C4-2B (cell line): ENCODE results near the gene HSPA2.
"Not testable (repeated sequence)": the region's sequence is repeated elsewhere in the genome, so short reads cannot be mapped to it uniquely, and the experiment has no call there.

Experiments
- H3K27ac ChIP-seq: fragments of 450-650 bp; 2 replicates; pipeline ENCODE4 v1.5.1; 2017
- ZFX ChIP-seq: fragments of 450-650 bp; IDR thresholded peaks from 2 replicates; pipeline ENCODE4 v1.6.1; 2017
- TF ChIP-seq, protein P1 (sequence below): fragments of 450-650 bp; conservative IDR thresholded peaks from 2 replicates; pipeline ENCODE4 v1.5.1; 2017; ENCODE audit warnings: mild to moderate bottlenecking

The HSPA2 gene

DNA sequence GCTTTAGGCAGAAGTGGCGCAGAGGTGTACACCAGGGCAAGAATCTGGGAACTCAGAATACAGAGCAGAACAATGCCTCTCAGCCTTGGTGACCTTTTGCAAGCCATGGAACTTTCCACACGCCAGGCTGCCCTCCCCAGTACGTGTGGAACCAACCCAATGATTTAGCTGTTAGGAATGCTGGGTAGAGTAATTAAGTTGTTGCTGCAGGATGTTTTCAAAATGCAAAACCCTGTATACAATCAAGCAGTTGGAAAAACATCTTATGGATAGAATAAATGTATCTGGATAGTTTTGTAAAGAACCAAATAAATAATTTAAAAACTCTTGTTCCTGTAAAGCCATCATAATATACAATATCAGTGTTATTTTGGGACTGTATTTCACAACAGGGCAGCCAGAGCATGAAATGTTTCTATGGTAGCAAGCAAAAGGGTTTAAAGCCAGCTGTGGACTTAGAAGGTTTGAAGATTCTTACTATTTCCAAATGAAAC, 28.6 kb downstream of the HSPA2 start:
- no peak for TF ChIP-seq ZFX
- TF ChIP-seq, protein P1, sequence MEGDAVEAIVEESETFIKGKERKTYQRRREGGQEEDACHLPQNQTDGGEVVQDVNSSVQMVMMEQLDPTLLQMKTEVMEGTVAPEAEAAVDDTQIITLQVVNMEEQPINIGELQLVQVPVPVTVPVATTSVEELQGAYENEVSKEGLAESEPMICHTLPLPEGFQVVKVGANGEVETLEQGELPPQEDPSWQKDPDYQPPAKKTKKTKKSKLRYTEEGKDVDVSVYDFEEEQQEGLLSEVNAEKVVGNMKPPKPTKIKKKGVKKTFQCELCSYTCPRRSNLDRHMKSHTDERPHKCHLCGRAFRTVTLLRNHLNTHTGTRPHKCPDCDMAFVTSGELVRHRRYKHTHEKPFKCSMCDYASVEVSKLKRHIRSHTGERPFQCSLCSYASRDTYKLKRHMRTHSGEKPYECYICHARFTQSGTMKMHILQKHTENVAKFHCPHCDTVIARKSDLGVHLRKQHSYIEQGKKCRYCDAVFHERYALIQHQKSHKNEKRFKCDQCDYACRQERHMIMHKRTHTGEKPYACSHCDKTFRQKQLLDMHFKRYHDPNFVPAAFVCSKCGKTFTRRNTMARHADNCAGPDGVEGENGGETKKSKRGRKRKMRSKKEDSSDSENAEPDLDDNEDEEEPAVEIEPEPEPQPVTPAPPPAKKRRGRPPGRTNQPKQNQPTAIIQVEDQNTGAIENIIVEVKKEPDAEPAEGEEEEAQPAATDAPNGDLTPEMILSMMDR: no peak
- H3K27ac ChIP-seq: no peak overlapping the region

DNA sequence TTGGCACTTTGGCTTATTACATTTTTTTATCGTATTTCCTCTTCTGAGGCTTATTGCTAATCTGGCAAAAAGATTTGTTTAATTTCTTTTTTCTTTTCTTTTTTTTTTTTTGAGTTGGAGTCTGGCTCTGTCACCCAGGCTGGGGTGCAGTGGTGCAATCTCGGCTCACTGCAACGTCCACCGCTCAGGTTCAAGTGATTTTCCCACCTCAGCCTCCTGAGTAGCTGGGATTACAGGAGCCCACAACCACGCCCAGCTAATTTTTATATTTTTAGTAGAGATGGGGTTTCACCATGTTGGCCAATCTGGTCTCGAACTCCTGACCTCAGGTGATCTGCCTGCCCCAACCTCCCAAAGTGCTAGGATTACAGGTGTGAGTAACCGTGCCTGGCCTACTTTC, 29.1 kb downstream of the HSPA2 start:
- not testable (repeated sequence) for H3K27ac ChIP-seq

DNA sequence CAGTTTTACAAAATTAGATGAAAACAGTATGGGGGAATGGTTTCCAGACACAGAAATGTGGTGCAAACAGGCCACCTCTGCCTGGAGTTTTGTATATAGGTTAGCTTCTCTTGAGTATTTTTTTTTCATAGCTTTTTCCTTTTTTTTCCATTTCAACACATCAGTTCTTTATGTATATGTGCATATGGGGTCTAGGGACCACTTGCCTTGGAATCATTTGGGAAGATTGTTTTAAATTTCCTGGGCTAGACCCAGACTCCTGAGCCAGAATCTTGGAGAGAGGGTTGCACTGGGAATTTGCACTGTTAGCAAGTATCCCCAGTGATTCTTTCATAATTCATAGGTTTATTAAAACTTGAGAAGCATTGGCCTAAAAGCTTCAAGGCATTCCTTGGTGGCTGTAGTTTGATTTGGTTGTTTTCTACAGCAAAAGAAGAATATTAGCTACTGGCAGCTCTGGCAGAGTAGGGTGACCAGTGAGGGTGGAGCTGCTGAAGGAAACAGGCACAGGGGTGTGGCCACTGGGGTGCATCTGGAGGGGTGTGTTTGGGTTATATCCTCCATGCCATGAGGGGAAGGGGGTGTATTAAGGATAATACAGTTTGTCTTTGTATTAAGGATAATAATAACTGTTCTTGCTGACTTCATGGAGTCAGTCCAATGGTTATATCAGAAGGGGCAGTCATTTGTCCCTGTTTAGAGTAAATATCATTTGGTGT, 32.0 kb downstream of the HSPA2 start:
- H3K27ac ChIP-seq: no peak overlapping the region
- TF ChIP-seq, protein P1: no peak
- TF ChIP-seq ZFX: no peak

DNA sequence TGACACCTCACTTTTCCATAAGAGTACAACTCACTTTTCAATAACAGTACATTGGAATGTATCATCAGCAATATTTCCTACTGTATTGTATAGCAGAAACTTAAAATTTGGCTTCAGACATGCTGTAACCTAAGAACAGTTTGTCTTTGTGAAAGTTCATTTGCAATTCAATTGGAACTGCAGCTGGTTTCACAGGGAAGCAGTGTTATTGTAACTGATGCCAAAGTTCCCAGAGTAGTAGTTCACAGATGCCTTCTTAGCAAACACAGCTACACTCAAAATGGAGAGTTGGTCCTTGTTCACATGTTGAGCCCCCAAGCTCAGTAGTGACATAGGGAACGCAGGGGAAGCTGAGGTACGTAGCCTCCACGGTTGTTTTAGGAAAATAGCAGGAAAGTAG, 32.6 kb downstream of the HSPA2 start:
- H3K27ac ChIP-seq: no peak overlapping the region
- TF ChIP-seq ZFX: no peak
- TF ChIP-seq, protein P1: no peak

DNA sequence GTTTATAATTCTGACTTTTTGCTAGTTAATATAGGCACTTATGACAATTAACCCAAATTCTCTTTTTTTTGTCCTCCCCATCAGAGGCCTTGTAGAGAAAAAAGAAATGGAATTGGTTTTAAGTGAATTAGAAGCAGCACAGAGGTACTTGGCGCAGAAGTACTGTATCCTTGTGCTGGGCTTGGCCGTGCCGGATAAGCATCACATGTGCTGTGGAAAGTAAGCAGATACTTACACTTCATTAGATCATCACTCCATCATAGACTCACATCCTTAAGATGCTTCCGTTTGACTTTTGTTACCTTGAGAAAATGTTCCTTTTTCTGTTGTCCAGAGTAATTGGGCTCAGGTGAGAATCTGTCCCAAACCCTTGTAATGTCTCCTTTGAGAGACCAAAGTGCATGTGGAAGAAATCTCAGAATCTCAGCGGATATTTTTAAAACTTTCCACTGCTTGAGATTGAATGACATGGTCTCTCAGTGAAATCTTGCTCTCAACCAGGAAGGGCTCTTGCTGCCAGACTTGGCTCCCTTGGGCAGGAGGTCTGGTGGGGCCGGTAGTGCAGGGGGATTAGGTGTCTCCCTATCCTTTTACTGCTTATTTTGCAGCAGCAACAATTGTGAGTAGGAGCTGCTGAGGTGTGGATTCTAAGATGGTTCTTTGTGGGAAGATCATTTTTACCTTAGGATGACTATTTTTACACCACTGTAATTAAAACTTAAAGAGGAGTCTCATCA, 34.0 kb downstream of the HSPA2 start:
- TF ChIP-seq, protein P1: no peak
- TF ChIP-seq ZFX: no peak
- H3K27ac ChIP-seq: no peak overlapping the region

DNA sequence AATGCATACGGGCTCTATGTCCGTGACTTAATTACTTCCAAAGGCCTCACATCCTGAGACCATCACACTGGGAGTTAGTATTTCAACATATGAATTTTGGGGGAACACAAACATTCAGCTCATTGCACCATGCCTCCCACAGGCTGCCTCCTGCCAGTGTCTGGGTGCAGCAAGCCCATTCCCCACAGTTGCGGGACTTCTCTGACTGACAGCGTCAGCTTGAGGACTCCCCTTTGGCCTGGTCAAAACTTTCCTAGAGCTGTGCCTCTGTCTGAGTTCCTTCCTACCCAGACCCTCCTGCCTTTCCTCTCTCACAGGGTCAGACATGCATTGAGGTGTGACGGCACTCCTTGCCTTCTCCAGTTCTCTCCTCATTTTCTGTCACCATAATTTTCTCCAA, 36.7 kb downstream of the HSPA2 start:
- TF ChIP-seq, protein P1: no peak
- TF ChIP-seq ZFX: no peak
- no peak overlapping the region for H3K27ac ChIP-seq

DNA sequence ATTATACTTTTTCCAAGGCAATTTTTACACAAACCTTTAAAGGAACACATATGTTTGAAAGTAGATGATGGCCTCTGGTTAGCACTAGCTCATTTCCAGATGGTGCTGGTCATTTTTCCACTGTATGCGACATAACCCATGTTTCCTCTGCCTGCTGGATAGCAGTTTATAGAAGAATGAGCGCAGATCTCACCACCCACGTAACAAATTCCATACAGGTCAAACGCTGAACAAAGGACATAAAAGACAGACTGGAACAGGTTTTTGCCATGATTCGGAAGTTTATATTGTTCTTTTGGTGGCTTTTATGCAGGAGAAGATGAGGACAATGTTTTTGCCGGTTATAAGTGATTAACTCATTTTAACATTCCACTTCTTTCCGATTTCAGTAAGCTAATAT, 39.9 kb downstream of the HSPA2 start:
- H3K27ac ChIP-seq: no peak overlapping the region
- TF ChIP-seq ZFX: no peak
- TF ChIP-seq, protein P1: no peak
